ENCODE measurements around the gene ATXN1.

DNA sequence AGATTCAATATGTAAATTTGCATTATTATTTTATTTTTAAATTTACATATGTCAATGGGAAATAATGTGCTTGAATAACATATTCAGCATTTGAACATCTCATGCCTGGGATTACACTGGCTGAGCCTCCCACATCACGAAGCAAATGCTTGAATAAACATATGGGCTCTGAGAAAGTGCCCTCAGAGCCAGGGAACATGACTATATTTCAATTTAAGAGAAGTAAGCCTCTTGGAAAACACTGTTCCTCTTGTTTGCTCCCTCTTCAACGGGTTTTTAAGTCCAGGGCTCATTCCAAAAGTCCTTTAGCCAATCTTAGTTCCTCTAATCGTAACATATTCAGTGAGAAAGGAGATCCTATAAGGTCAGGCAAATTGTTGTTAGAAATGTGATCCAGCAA, 400.9 kb downstream of the ATXN1 start:
- TF ChIP-seq, protein P1, sequence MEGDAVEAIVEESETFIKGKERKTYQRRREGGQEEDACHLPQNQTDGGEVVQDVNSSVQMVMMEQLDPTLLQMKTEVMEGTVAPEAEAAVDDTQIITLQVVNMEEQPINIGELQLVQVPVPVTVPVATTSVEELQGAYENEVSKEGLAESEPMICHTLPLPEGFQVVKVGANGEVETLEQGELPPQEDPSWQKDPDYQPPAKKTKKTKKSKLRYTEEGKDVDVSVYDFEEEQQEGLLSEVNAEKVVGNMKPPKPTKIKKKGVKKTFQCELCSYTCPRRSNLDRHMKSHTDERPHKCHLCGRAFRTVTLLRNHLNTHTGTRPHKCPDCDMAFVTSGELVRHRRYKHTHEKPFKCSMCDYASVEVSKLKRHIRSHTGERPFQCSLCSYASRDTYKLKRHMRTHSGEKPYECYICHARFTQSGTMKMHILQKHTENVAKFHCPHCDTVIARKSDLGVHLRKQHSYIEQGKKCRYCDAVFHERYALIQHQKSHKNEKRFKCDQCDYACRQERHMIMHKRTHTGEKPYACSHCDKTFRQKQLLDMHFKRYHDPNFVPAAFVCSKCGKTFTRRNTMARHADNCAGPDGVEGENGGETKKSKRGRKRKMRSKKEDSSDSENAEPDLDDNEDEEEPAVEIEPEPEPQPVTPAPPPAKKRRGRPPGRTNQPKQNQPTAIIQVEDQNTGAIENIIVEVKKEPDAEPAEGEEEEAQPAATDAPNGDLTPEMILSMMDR (IDR thresholded peaks at IDR 0.05; ENCODE audit: insufficient read depth, low read length) = no peak
- TF ChIP-seq, protein P2, sequence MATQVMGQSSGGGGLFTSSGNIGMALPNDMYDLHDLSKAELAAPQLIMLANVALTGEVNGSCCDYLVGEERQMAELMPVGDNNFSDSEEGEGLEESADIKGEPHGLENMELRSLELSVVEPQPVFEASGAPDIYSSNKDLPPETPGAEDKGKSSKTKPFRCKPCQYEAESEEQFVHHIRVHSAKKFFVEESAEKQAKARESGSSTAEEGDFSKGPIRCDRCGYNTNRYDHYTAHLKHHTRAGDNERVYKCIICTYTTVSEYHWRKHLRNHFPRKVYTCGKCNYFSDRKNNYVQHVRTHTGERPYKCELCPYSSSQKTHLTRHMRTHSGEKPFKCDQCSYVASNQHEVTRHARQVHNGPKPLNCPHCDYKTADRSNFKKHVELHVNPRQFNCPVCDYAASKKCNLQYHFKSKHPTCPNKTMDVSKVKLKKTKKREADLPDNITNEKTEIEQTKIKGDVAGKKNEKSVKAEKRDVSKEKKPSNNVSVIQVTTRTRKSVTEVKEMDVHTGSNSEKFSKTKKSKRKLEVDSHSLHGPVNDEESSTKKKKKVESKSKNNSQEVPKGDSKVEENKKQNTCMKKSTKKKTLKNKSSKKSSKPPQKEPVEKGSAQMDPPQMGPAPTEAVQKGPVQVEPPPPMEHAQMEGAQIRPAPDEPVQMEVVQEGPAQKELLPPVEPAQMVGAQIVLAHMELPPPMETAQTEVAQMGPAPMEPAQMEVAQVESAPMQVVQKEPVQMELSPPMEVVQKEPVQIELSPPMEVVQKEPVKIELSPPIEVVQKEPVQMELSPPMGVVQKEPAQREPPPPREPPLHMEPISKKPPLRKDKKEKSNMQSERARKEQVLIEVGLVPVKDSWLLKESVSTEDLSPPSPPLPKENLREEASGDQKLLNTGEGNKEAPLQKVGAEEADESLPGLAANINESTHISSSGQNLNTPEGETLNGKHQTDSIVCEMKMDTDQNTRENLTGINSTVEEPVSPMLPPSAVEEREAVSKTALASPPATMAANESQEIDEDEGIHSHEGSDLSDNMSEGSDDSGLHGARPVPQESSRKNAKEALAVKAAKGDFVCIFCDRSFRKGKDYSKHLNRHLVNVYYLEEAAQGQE (IDR thresholded peaks at IDR 0.05; ENCODE audit: insufficient replicate concordance, low read depth) = no peak
- no peak for TF ChIP-seq POLR2AphosphoS5 (IDR thresholded peaks at IDR 0.05; ENCODE audit: low read depth)
- no peak for TF ChIP-seq GABPA (IDR thresholded peaks at IDR 0.05; ENCODE audit: low read depth)
- no peak for TF ChIP-seq SPI1 (IDR thresholded peaks at IDR 0.05; ENCODE audit: borderline replicate concordance, low read depth)

Measured in HL-60 (cell line).